Upper lobe of right lung (tissue), 1 donor: ENCODE results near the gene VCPKMT. TPM values are rescaled to one million over a fixed set of nuclear protein-coding genes. Genes with fewer than 3 reads are reported as not detected.

Source experiments
- ATAC-seq: fragments of 200-7000 bp; cut with Tn5 transposase; one replicate; pipeline ENCODE4 v1.9.1; 2020; ENCODE audit warnings: mild to moderate bottlenecking, moderate library complexity
- DNase-seq: peaks from one replicate; pipeline ENCODE4 v3.0.0-alpha.2; 2020
- H3K27ac ChIP-seq: fragments of 200-600 bp; one replicate; pipeline ENCODE4 v1.8.0; 2022
- H3K27me3 ChIP-seq: fragments of 200-600 bp; one replicate; pipeline ENCODE4 v1.8.0; 2022; ENCODE audit warnings: mild to moderate bottlenecking
- H3K36me3 ChIP-seq: fragments of 200-600 bp; one replicate; pipeline ENCODE4 v1.8.0; 2022
- H3K4me1 ChIP-seq: fragments of 200-600 bp; one replicate; pipeline ENCODE4 v1.8.0; 2022
- H3K4me3 ChIP-seq: fragments of 200-600 bp; one replicate; pipeline ENCODE4 v1.8.0; 2022; ENCODE audit warnings: mild to moderate bottlenecking
- H3K9me3 ChIP-seq: fragments of 200-600 bp; one replicate; pipeline ENCODE4 v1.8.0; 2022
- intact Hi-C: fragments of 100-400 bp; cut with DNase I; formaldehyde crosslinking; loops from one replicate; pipeline ENCODE4 v1.11.0; 2022
- total RNA-seq: library from RNA; stranded (reverse); fragmentation: NEBNext Ultra II Directional; extraction: Animal tissue kit (Norgen Biotek cat#: 25700); gene quantifications from one replicate; pipeline ENCODE4 v1.2.1, GENCODE V29; 2021
- TF ChIP-seq, protein P1 (sequence below): fragments of 200-600 bp; IDR thresholded peaks from one replicate; pipeline ENCODE4 v1.8.0; 2022; ENCODE audit warnings: antibody characterized with exemption
- donor health status: DM: no; HTN: yes; CAD: no; lungs with severe emphysema.

VCPKMT gene
- total RNA-seq, 1 donor from 2014 or later, result 6.2 TPM

GRCh38 chr14:50110323-50111037 is 5.9 kb downstream of the VCPKMT start:
- Histone ChIP-seq H3K9me3 (no peaks in the 10 kb centered on the region), H3K4me1 (peaks cover 7% of the 10 kb centered on the region), H3K36me3 (peaks cover 79% of the 10 kb centered on the region), H3K27me3 (no peaks in the 10 kb centered on the region), H3K4me3 (no peak overlapping the region), H3K27ac (no peak overlapping the region)
- DNase-seq (no peak), ATAC-seq (no peak)
- intact Hi-C loops, result no loop called here
- TF ChIP-seq, protein P1, sequence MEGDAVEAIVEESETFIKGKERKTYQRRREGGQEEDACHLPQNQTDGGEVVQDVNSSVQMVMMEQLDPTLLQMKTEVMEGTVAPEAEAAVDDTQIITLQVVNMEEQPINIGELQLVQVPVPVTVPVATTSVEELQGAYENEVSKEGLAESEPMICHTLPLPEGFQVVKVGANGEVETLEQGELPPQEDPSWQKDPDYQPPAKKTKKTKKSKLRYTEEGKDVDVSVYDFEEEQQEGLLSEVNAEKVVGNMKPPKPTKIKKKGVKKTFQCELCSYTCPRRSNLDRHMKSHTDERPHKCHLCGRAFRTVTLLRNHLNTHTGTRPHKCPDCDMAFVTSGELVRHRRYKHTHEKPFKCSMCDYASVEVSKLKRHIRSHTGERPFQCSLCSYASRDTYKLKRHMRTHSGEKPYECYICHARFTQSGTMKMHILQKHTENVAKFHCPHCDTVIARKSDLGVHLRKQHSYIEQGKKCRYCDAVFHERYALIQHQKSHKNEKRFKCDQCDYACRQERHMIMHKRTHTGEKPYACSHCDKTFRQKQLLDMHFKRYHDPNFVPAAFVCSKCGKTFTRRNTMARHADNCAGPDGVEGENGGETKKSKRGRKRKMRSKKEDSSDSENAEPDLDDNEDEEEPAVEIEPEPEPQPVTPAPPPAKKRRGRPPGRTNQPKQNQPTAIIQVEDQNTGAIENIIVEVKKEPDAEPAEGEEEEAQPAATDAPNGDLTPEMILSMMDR, result no peak

GRCh38 chr14:50109342-50109741 is 7.0 kb downstream of the VCPKMT start:
- H3K4me1 ChIP-seq, result no peaks in the 10 kb centered on the region
- peaks cover 68% of the 10 kb centered on the region for H3K36me3 ChIP-seq
- no peak overlapping the region for H3K27ac ChIP-seq
- TF ChIP-seq, protein P1, result no peak
- no peak for DNase-seq
- intact Hi-C loops, result loop anchor here (10.0 kb wide), 1 partner anchor 245 kb away; no protein-coding TSS in a partner anchor
- H3K9me3 ChIP-seq, result no peaks in the 10 kb centered on the region
- no peaks in the 10 kb centered on the region for H3K27me3 ChIP-seq
- no peak for ATAC-seq
- H3K4me3 ChIP-seq, result no peak overlapping the region

GRCh38 chr14:50107850-50108249 is 8.5 kb downstream of the VCPKMT start:
- H3K27ac ChIP-seq, result peak overlapping the region; percentile 56
- H3K9me3 ChIP-seq, result no peaks in the 10 kb centered on the region
- intact Hi-C loops, result loop anchor here (10.0 kb wide), 1 partner anchor 243 kb away; no protein-coding TSS in a partner anchor
- ATAC-seq (peak; percentile 59), DNase-seq (no peak)
- peaks cover 54% of the 10 kb centered on the region for H3K36me3 ChIP-seq
- H3K4me1 ChIP-seq, result no peaks in the 10 kb centered on the region
- H3K4me3 ChIP-seq, result no peak overlapping the region
- TF ChIP-seq, protein P1, result no peak
- H3K27me3 ChIP-seq, result no peaks in the 10 kb centered on the region

- intact Hi-C loops, result loop anchor here (10.0 kb wide), 1 partner anchor 241 kb away; no protein-coding TSS in a partner anchor
- ATAC-seq, result no peak
- H3K27ac ChIP-seq, result no peak overlapping the region
These were observed 10.2 kb downstream of the VCPKMT start for GRCh38 chr14:50106178-50106577.

DNA sequence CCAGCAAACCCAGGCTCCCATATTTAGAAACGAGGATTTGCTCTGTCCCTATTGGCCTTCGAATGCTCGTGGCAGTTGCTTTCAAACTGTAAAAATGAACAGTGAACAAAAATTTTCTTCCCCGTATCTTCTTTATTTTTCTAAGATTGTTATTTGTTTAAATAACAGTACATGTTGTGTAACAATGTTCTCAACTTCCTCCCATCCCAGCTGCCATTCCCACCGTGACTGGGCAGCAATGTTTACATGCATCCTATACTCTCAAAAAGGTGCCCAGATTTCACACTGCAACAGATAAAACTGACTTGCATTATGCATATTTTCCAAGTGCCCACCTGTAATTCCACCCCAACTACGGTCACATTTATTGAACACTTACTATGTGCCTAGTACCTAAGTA is 12.8 kb downstream of the VCPKMT start:
- Histone ChIP-seq H3K4me3 (no peak overlapping the region), H3K9me3 (no peaks in the 10 kb centered on the region), H3K27ac (no peak overlapping the region), H3K27me3 (no peaks in the 10 kb centered on the region), H3K4me1 (no peaks in the 10 kb centered on the region), H3K36me3 (peaks cover 11% of the 10 kb centered on the region)
- TF ChIP-seq, protein P1, result no peak
- DNase-seq, result no peak
- ATAC-seq, result no peak
- intact Hi-C loops, result loop anchor here (5.0 to 10.0 kb wide), 2 partner anchors 101 to 239 kb away; no protein-coding TSS in a partner anchor

More at GRCh38 chr14:50106178-50106577, 10.2 kb downstream of the VCPKMT start:
- Histone ChIP-seq H3K4me3 (no peak overlapping the region), H3K27me3 (no peaks in the 10 kb centered on the region), H3K9me3 (no peaks in the 10 kb centered on the region), H3K36me3 (peaks cover 37% of the 10 kb centered on the region), H3K4me1 (no peaks in the 10 kb centered on the region)
- no peak for DNase-seq
- TF ChIP-seq, protein P1, result no peak
